Activated T-helper 2 cell treated with anti-CD3 and anti-CD28 coated beads, Interferon-gamma antibody, Interleukin-2, Interleukin-4, amounts not matched to agents 10 μg/mL and 5 μg/mL and 100 μg/mL, durations not matched to agents 14 hours and 24 hours and 36 hours (primary cell): ENCODE measurements around the gene SEC16A. TPM values are rescaled to one million over a fixed set of nuclear protein-coding genes. Genes with fewer than 3 reads are reported as not detected.

Source experiments
- DNase-seq: peaks from one replicate; pipeline ENCODE4 v3.0.0; 2021; ENCODE audit warnings: low spot score
- H3K27ac Mint-ChIP-seq: one replicate; pipeline ENCODE4 v1.8.0; 2021; ENCODE audit warnings: mixed read lengths
- H3K27me3 Mint-ChIP-seq: one replicate; pipeline ENCODE4 v1.8.0; 2021; ENCODE audit warnings: low read depth, mixed read lengths
- H3K36me3 Mint-ChIP-seq: one replicate; pipeline ENCODE4 v1.8.0; 2021; ENCODE audit warnings: low read depth, mixed read lengths
- H3K4me1 Mint-ChIP-seq: one replicate; pipeline ENCODE4 v1.8.0; 2021; ENCODE audit warnings: low read depth, mixed read lengths
- H3K4me3 Mint-ChIP-seq: one replicate; pipeline ENCODE4 v1.8.0; 2021; ENCODE audit warnings: low read depth, mild to moderate bottlenecking, moderate library complexity, mixed read lengths
- H3K9me3 Mint-ChIP-seq: one replicate; pipeline ENCODE4 v1.8.0; 2021; ENCODE audit warnings: mixed read lengths
- intact Hi-C: fragments of 100-400 bp; cut with micrococcal nuclease; formaldehyde crosslinking; loops from one replicate; pipeline ENCODE4 v1.15.1; 2023
- total RNA-seq: library from RNA; stranded (reverse); gene quantifications from 2 replicates; pipeline ENCODE4 v1.2.3, GENCODE V29; 2022

The SEC16A gene
- total RNA-seq, 1 donor from 2014 or later: 74.5 TPM

- no peak overlapping the region for H3K27ac Mint-ChIP-seq
- H3K4me3 Mint-ChIP-seq: no peak overlapping the region
- H3K4me1 Mint-ChIP-seq: peaks cover 16% of the 10 kb centered on the region
- no peaks in the 10 kb centered on the region for H3K27me3 Mint-ChIP-seq
- no peaks in the 10 kb centered on the region for H3K9me3 Mint-ChIP-seq
- H3K36me3 Mint-ChIP-seq: peaks cover 59% of the 10 kb centered on the region
- intact Hi-C loops: no loop called here
- no peak for DNase-seq
These were observed 41.6 kb downstream of the SEC16A start for GRCh38 chr9:136441191-136441680.

GRCh38 chr9:136439481-136440408 lies 43.1 kb downstream of the SEC16A start, which contains the start of gene INPP5E:
TSS of gene INPP5E (minus strand) at chr9:136439845. CDS start at chr9:136439419, 426 bp downstream.
- H3K9me3 Mint-ChIP-seq: no peaks in the 10 kb centered on the region
- peaks cover 59% of the 10 kb centered on the region for H3K36me3 Mint-ChIP-seq
- intact Hi-C loops: loop anchor here (2.0 to 5.0 kb wide), 2 partner anchors 39 to 43 kb away; partner anchors contain the start of genes SEC16A and SNAPC4
- peak within 1 kb of the TSS; percentile 83 for H3K4me3 Mint-ChIP-seq
- peak; percentile 84 for DNase-seq
- H3K4me1 Mint-ChIP-seq: peaks cover 19% of the 10 kb centered on the region
- no peak within 1 kb of the TSS for H3K27ac Mint-ChIP-seq
- no peaks in the 10 kb centered on the region for H3K27me3 Mint-ChIP-seq

- Mint-ChIP-seq H3K9me3 (no peaks in the 10 kb centered on the region), H3K27me3 (no peaks in the 10 kb centered on the region), H3K36me3 (peaks cover 54% of the 10 kb centered on the region), H3K4me3 (peak overlapping the region; percentile 83), H3K27ac (no peak overlapping the region), H3K4me1 (peaks cover 19% of the 10 kb centered on the region)
- DNase-seq: peak; percentile 51
- intact Hi-C loops: loop anchor here (2.0 to 5.0 kb wide), 2 partner anchors 38 to 43 kb away; partner anchors contain the start of genes SEC16A and SNAPC4
These were observed 44.0 kb downstream of the SEC16A start for GRCh38 chr9:136438548-136439480.

GRCh38 chr9:136437839-136438547 lies 44.8 kb downstream of the SEC16A start:
- intact Hi-C loops: loop anchor here (2.0 to 5.0 kb wide), 2 partner anchors 37 to 44 kb away; partner anchors contain the start of genes SEC16A and SNAPC4
- peaks cover 19% of the 10 kb centered on the region for H3K4me1 Mint-ChIP-seq

GRCh38 chr9:136437430-136437829 lies 45.4 kb downstream of the SEC16A start:
- no peaks in the 10 kb centered on the region for H3K27me3 Mint-ChIP-seq
- no peaks in the 10 kb centered on the region for H3K9me3 Mint-ChIP-seq
- H3K36me3 Mint-ChIP-seq: peaks cover 43% of the 10 kb centered on the region
- peaks cover 19% of the 10 kb centered on the region for H3K4me1 Mint-ChIP-seq
- peak overlapping the region; percentile 46 for H3K27ac Mint-ChIP-seq
- H3K4me3 Mint-ChIP-seq: peak overlapping the region; percentile 83
- intact Hi-C loops: loop anchor here (5.0 kb wide), 1 partner anchor 45 kb away; the partner anchor contains the start of gene SEC16A
- no peak for DNase-seq

More at GRCh38 chr9:136437839-136438547, 44.8 kb downstream of the SEC16A start:
- Mint-ChIP-seq H3K36me3 (peaks cover 49% of the 10 kb centered on the region), H3K4me3 (peak overlapping the region; percentile 83), H3K9me3 (no peaks in the 10 kb centered on the region), H3K27me3 (no peaks in the 10 kb centered on the region), H3K27ac (peak overlapping the region; percentile 43)
- no peak for DNase-seq

- DNase-seq: no peak
- H3K27me3 Mint-ChIP-seq: no peaks in the 10 kb centered on the region
- intact Hi-C loops: loop anchor here (5.0 kb wide), 1 partner anchor 46 kb away; the partner anchor contains the start of gene SEC16A
- peaks cover 19% of the 10 kb centered on the region for H3K4me1 Mint-ChIP-seq
- H3K9me3 Mint-ChIP-seq: no peaks in the 10 kb centered on the region
- H3K27ac Mint-ChIP-seq: no peak overlapping the region
- peaks cover 34% of the 10 kb centered on the region for H3K36me3 Mint-ChIP-seq
- H3K4me3 Mint-ChIP-seq: peak overlapping the region; percentile 83
These were observed 46.7 kb downstream of the SEC16A start for GRCh38 chr9:136436055-136436634.

GRCh38 chr9:136434580-136435169 lies 48.2 kb downstream of the SEC16A start:
- H3K27me3 Mint-ChIP-seq: no peaks in the 10 kb centered on the region
- intact Hi-C loops: loop anchor here (5.0 kb wide), 1 partner anchor 48 kb away; the partner anchor contains the start of gene SEC16A
- no peak for DNase-seq
- H3K27ac Mint-ChIP-seq: no peak overlapping the region
- peaks cover 27% of the 10 kb centered on the region for H3K36me3 Mint-ChIP-seq
- no peaks in the 10 kb centered on the region for H3K9me3 Mint-ChIP-seq
- peaks cover 19% of the 10 kb centered on the region for H3K4me1 Mint-ChIP-seq
- no peak overlapping the region for H3K4me3 Mint-ChIP-seq

- no peaks in the 10 kb centered on the region for H3K9me3 Mint-ChIP-seq
- peaks cover 19% of the 10 kb centered on the region for H3K4me1 Mint-ChIP-seq
- no peaks in the 10 kb centered on the region for H3K27me3 Mint-ChIP-seq
- H3K27ac Mint-ChIP-seq: no peak overlapping the region
- no peak overlapping the region for H3K4me3 Mint-ChIP-seq
- peaks cover 28% of the 10 kb centered on the region for H3K36me3 Mint-ChIP-seq
- intact Hi-C loops: no loop called here
- no peak for DNase-seq
These were observed 48.8 kb downstream of the SEC16A start for GRCh38 chr9:136433849-136434579.

- Mint-ChIP-seq H3K4me1 (peaks cover 17% of the 10 kb centered on the region), H3K27me3 (no peaks in the 10 kb centered on the region), H3K9me3 (no peaks in the 10 kb centered on the region), H3K36me3 (peaks cover 30% of the 10 kb centered on the region), H3K4me3 (no peak overlapping the region), H3K27ac (no peak overlapping the region)
- DNase-seq: no peak
- intact Hi-C loops: no loop called here
These were observed 49.7 kb downstream of the SEC16A start for GRCh38 chr9:136433043-136433715.

GRCh38 chr9:136432591-136432990 lies 50.2 kb downstream of the SEC16A start:
- Mint-ChIP-seq H3K27me3 (no peaks in the 10 kb centered on the region), H3K4me3 (no peak overlapping the region), H3K27ac (no peak overlapping the region), H3K9me3 (no peaks in the 10 kb centered on the region), H3K4me1 (peaks cover 14% of the 10 kb centered on the region), H3K36me3 (peaks cover 28% of the 10 kb centered on the region)
- DNase-seq: no peak
- intact Hi-C loops: no loop called here
